ENCODE results near the gene FBXL4.
"Not testable (repeated sequence)": the region's sequence is repeated elsewhere in the genome, so short reads cannot be mapped to it uniquely, and the experiment has no call there.

- not testable (repeated sequence) for TF ChIP-seq CTCF (IDR thresholded peaks at IDR 0.05; ENCODE audit: low read depth, low read length, poor library complexity, severe bottlenecking); EZH2phosphoT487 (IDR thresholded peaks at IDR 0.05; ENCODE audit: borderline replicate concordance, low read length)
Measured at GRCh38 chr6:98906342-98906741, 41.4 kb downstream of the FBXL4 start.
